Measurements from ENCODE around the gene PPP5C.

- TF ChIP-seq REST (IDR thresholded peaks at IDR 0.05) = no peak
- TF ChIP-seq FOXA1 (IDR thresholded peaks at IDR 0.05) = no peak
- TF ChIP-seq ATF3 (IDR thresholded peaks at IDR 0.05) = no peak
- no peak for TF ChIP-seq MAX (IDR thresholded peaks at IDR 0.05)
Observed at GRCh38 chr19:46326608-46327007, 20.3 kb upstream of the PPP5C start.

Data from liver (tissue), 2 donors.